PC-9 (cell line): ENCODE data around the gene BRSK1. TPM values are rescaled to one million over a fixed set of nuclear protein-coding genes. Genes with fewer than 3 reads are reported as not detected.

Experiments
- BruUV-seq: library from RNA; stranded (reverse); fragments of 400-500 nt; replicated peaks from 2 replicates; lab custom pipeline; 2021; lab: Mats Ljungman, UMichigan
- CTCF ChIA-PET: fragments of 300-600 bp; sonication (Branson Sonifier 250); formaldehyde crosslinking; loops from one replicate; lab custom pipeline; 2022; ENCODE audit warnings: antibody characterized with exemption; lab: Charles Lee
- POLR2A ChIA-PET: fragments of 300-600 bp; sonication (Branson Sonifier 250); formaldehyde crosslinking; loops from one replicate; lab custom pipeline; 2022; ENCODE audit warnings: antibody characterized with exemption; ENCODE audit not compliant: unreplicated experiment; lab: Charles Lee
- DNase-seq, 2 experiments: peaks; one replicate each; pipeline versions ENCODE4 v3.0.0 to v3.0.0-alpha.2; 2015 to 2022; ENCODE audit warnings: mixed read lengths in 1 of 2
- H2AFZ ChIP-seq: fragments of 200-600 bp; sonication (generic); 2 replicates; pipeline ENCODE4 v1.8.1; 2017; ENCODE audit warnings: antibody characterized with exemption
- H3F3A ChIP-seq: fragments of 200-600 bp; sonication (generic); 2 replicates; pipeline ENCODE4 v1.8.1; 2017; ENCODE audit warnings: antibody characterized with exemption, mild to moderate bottlenecking, low read depth; ENCODE audit not compliant: insufficient read depth
- H3K27ac ChIP-seq: fragments of 200-600 bp; sonication (generic); 2 replicates; pipeline ENCODE4 v1.6.1; 2016; ENCODE audit warnings: mixed run types
- H3K27me3 ChIP-seq: fragments of 200-600 bp; sonication (generic); 2 replicates; pipeline ENCODE4 v1.6.1; 2016; ENCODE audit warnings: low read depth, mixed run types; ENCODE audit not compliant: insufficient read depth
- H3K36me3 ChIP-seq: fragments of 200-600 bp; sonication (generic); 2 replicates; pipeline ENCODE4 v1.6.1; 2016; ENCODE audit warnings: low read depth, mixed run types
- H3K4me1 ChIP-seq: fragments of 200-600 bp; sonication (generic); replicated peaks from 2 replicates; pipeline ENCODE4 v1.6.1; 2016; ENCODE audit warnings: mixed run types; ENCODE audit not compliant: insufficient read depth
- H3K4me2 ChIP-seq: fragments of 200-600 bp; sonication (generic); 2 replicates; pipeline ENCODE4 v1.6.1; 2017; ENCODE audit warnings: mixed run types
- H3K4me3 ChIP-seq: fragments of 200-600 bp; sonication (generic); 2 replicates; pipeline ENCODE4 v1.6.1; 2016; ENCODE audit warnings: mixed run types
- H3K79me2 ChIP-seq: fragments of 200-600 bp; sonication (generic); 2 replicates; pipeline ENCODE4 v1.6.1; 2017; ENCODE audit warnings: low read depth, mixed run types
- H3K9me2 ChIP-seq: fragments of 200-600 bp; sonication (generic); 2 replicates; pipeline ENCODE4 v1.8.1; 2017; ENCODE audit warnings: mild to moderate bottlenecking; ENCODE audit not compliant: insufficient read depth
- H3K9me3 ChIP-seq: fragments of 200-600 bp; sonication (generic); 2 replicates; pipeline ENCODE4 v1.8.1; 2016; ENCODE audit warnings: low read depth; ENCODE audit not compliant: insufficient read depth
- H4K20me1 ChIP-seq: fragments of 200-600 bp; sonication (generic); 2 replicates; pipeline ENCODE4 v1.8.1; 2017; ENCODE audit not compliant: insufficient read depth
- EZH2 ChIP-seq: fragments of 200-600 bp; sonication (generic); IDR thresholded peaks from 2 replicates; pipeline ENCODE4 v1.8.0; 2017; ENCODE audit warnings: antibody characterized with exemption, low read depth
- intact Hi-C: fragments of 100-400 bp; cut with micrococcal nuclease; formaldehyde crosslinking; loops from one replicate; pipeline ENCODE4 v1.10.0; 2022; ENCODE audit not compliant: unreplicated experiment
- total RNA-seq: library from RNA; stranded (reverse); gene quantifications from 2 replicates; pipeline ENCODE4 v1.2.3, GENCODE V29; 2021
- TF ChIP-seq, protein P1 (sequence below): fragments of 200-600 bp; sonication (generic); conservative IDR thresholded peaks from 2 replicates; pipeline ENCODE4 v1.6.1; 2017; ENCODE audit warnings: mixed run types, antibody characterized with exemption, mild to moderate bottlenecking, moderate library complexity

BRSK1 gene
- total RNA-seq, 1 experiment from 2014 or later: 6.5 TPM

- POLR2A ChIA-PET: interaction anchor here (0.5 to 1.8 kb wide), 12 partner anchors 12 to 212 kb away, joined by 3 to 58 read pairs (median 10); partner anchors contain the start of genes HSPBP1, TMEM238 and UBE2S
- Histone ChIP-seq H4K20me1 (peaks cover 15% of the 10 kb centered on the region), H3F3A (peaks cover 19% of the 10 kb centered on the region; the same call in 1 of the 2 replicates), H3K27ac (peak overlapping the region; percentile 55), H3K4me3 (peak overlapping the region; percentile 86), H3K4me2 (peak overlapping the region; percentile 99), H2AFZ (no peak overlapping the region), H3K27me3 (no peaks in the 10 kb centered on the region), H3K9me3 (no peaks in the 10 kb centered on the region), H3K79me2 (peaks cover 22% of the 10 kb centered on the region), H3K4me1 (peaks cover 14% of the 10 kb centered on the region), H3K9me2 (no peaks in the 10 kb centered on the region), H3K36me3 (0 out of 2 replicates have a peak, but pooled peaks cover 5% of the 10 kb centered on the region)
- TSS peak; percentile 62 for BruUV-seq
- no peak for TF ChIP-seq EZH2
- TF ChIP-seq, protein P1, sequence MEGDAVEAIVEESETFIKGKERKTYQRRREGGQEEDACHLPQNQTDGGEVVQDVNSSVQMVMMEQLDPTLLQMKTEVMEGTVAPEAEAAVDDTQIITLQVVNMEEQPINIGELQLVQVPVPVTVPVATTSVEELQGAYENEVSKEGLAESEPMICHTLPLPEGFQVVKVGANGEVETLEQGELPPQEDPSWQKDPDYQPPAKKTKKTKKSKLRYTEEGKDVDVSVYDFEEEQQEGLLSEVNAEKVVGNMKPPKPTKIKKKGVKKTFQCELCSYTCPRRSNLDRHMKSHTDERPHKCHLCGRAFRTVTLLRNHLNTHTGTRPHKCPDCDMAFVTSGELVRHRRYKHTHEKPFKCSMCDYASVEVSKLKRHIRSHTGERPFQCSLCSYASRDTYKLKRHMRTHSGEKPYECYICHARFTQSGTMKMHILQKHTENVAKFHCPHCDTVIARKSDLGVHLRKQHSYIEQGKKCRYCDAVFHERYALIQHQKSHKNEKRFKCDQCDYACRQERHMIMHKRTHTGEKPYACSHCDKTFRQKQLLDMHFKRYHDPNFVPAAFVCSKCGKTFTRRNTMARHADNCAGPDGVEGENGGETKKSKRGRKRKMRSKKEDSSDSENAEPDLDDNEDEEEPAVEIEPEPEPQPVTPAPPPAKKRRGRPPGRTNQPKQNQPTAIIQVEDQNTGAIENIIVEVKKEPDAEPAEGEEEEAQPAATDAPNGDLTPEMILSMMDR: no peak
- DNase-seq: peak in 1 of 2 experiments; percentile 36
- CTCF ChIA-PET: interaction anchor here (0.7 to 2.4 kb wide), 6 partner anchors 12 to 78 kb away, joined by 3 to 12 read pairs (median 4); partner anchors contain the start of genes HSPBP1 and TMEM238
- intact Hi-C loops: loop anchor here (1.0 to 2.0 kb wide), 8 partner anchors 12 to 877 kb away; partner anchors contain the start of genes DNAAF3, LENG9, PPP1R12C and RPL28
Observed at GRCh38 chr19:55339889-55340783, 56.3 kb downstream of the BRSK1 start.

DNA sequence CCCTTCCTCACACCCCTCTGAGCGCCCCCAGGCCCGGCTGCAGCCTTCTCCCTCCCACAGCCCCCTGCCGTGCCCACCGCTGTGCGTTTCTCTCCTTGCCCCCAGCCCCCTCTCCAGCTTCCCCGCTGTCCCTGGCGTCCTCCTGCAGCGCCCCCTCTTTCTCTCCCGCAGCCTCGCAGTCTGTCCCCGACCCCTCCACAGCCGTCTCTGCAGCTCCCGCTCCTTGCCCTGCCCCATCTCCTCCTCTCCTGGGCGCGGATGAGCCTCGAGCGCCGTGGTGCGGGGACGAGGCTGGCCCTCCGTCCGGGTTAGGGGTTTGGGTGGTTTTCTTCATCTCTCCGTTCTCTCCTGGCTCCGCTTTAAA lies 57.0 kb downstream of the BRSK1 start:
- TF ChIP-seq, protein P1: no peak; the same call in 1 of the 2 replicates
- TF ChIP-seq EZH2: no peak
- intact Hi-C loops: no loop called here
- Histone ChIP-seq H2AFZ (no peak overlapping the region), H3K27ac (peak overlapping the region; percentile 55), H3K9me2 (no peaks in the 10 kb centered on the region), H3K36me3 (0 out of 2 replicates have a peak, but pooled peaks cover 5% of the 10 kb centered on the region), H3K9me3 (no peaks in the 10 kb centered on the region), H3K4me1 (peaks cover 21% of the 10 kb centered on the region), H3K79me2 (peaks cover 22% of the 10 kb centered on the region), H3K4me2 (peak overlapping the region; percentile 99), H3F3A (peaks cover 22% of the 10 kb centered on the region; the same call in 1 of the 2 replicates), H3K4me3 (peak overlapping the region; percentile 86), H3K27me3 (no peaks in the 10 kb centered on the region), H4K20me1 (peaks cover 19% of the 10 kb centered on the region)
- CTCF ChIA-PET: interaction anchor here (0.6 to 1.4 kb wide), 2 partner anchors 44 to 401 kb away, joined by 3 read pairs; partner anchors contain the start of gene TMEM238
- BruUV-seq: no TSS peak
- DNase-seq: peak in 1 of 2 experiments; percentile 21
- POLR2A ChIA-PET: interaction anchor here (0.7 kb wide), 2 partner anchors 44 to 223 kb away, joined by 5 to 16 read pairs; partner anchors contain the start of gene PPP1R12C

- H3K4me1 ChIP-seq: peaks cover 24% of the 10 kb centered on the region
- H3K79me2 ChIP-seq: peaks cover 22% of the 10 kb centered on the region
- peak; percentile 57 to 90 for DNase-seq
- peaks cover 22% of the 10 kb centered on the region; the same call in 1 of the 2 replicates for H3F3A ChIP-seq
- intact Hi-C loops: no loop called here
- peaks cover 19% of the 10 kb centered on the region for H4K20me1 ChIP-seq
- no peaks in the 10 kb centered on the region for H3K27me3 ChIP-seq
- BruUV-seq: no TSS peak
- no peaks in the 10 kb centered on the region for H3K9me3 ChIP-seq
- peak overlapping the region; percentile 86 for H3K4me3 ChIP-seq
- 0 out of 2 replicates have a peak, but pooled peaks cover 5% of the 10 kb centered on the region for H3K36me3 ChIP-seq
- no peaks in the 10 kb centered on the region for H3K9me2 ChIP-seq
- H3K27ac ChIP-seq: no peak overlapping the region
- H3K4me2 ChIP-seq: peak overlapping the region; percentile 99
- POLR2A ChIA-PET: interaction anchor here (0.5 to 0.7 kb wide), 3 partner anchors 44 to 224 kb away, joined by 3 to 16 read pairs (median 5); partner anchors contain the start of gene PPP1R12C
- H2AFZ ChIP-seq: no peak overlapping the region
- CTCF ChIA-PET: interaction anchor here (0.6 to 1.4 kb wide), 2 partner anchors 43 to 401 kb away, joined by 3 read pairs; partner anchors contain the start of gene TMEM238
- TF ChIP-seq EZH2: no peak
- TF ChIP-seq, protein P1: no peak
Observed at GRCh38 chr19:55341171-55341588, 57.4 kb downstream of the BRSK1 start.
